Neural cell (in vitro differentiated cells): ENCODE results near the gene BNIP5. TPM values are rescaled to one million over a fixed set of nuclear protein-coding genes. Genes with fewer than 3 reads are reported as not detected.

Experiments
- H2AFZ ChIP-seq: fragments of 200-600, 300-800 bp; sonication (generic), shearing (Covaris generic); 2 replicates; pipeline ENCODE4 v1.6.0; 2014; ENCODE audit warnings: low read depth, mild to moderate bottlenecking, antibody characterized with exemption, low read length, moderate library complexity
- H3F3A ChIP-seq: fragments of 200-600 bp; shearing (Covaris generic); 2 replicates; pipeline ENCODE4 v1.6.1; 2016; ENCODE audit warnings: mild to moderate bottlenecking, moderate library complexity, mixed read lengths, antibody characterized with exemption, low read length; ENCODE audit not compliant: insufficient read depth, poor library complexity, severe bottlenecking
- H3K27ac ChIP-seq: fragments of 200-600, 300-800 bp; sonication (generic), shearing (Covaris generic); 2 replicates; pipeline ENCODE4 v1.5.1; 2014; ENCODE audit warnings: mild to moderate bottlenecking, low read length, moderate library complexity
- H3K27me3 ChIP-seq: fragments of 300-800, 200-600 bp; sonication (generic), shearing (Covaris generic); 2 replicates; pipeline ENCODE4 v1.6.0; 2014; ENCODE audit warnings: mild to moderate bottlenecking, low read depth, low read length, moderate library complexity; ENCODE audit not compliant: insufficient read depth
- H3K36me3 ChIP-seq: fragments of 300-800, 200-600 bp; sonication (generic), shearing (Covaris generic); 2 replicates; pipeline ENCODE4 v1.5.1; 2014; ENCODE audit warnings: mild to moderate bottlenecking, antibody characterized with exemption, low read length, moderate library complexity; ENCODE audit not compliant: insufficient read depth
- H3K4me2 ChIP-seq: fragments of 300-800, 200-600 bp; sonication (generic), shearing (Covaris generic); 2 replicates; pipeline ENCODE4 v1.6.0; 2014; ENCODE audit warnings: mild to moderate bottlenecking, low read length
- H3K4me3 ChIP-seq: fragments of 300-800, 200-600 bp; sonication (generic), shearing (Covaris generic); 2 replicates; pipeline ENCODE4 v1.5.1; 2014; ENCODE audit warnings: mild to moderate bottlenecking, low read length, moderate library complexity
- H3K79me2 ChIP-seq: fragments of 200-600 bp; shearing (Covaris generic); replicated peaks from 2 replicates; pipeline ENCODE4 v1.6.0; 2014; ENCODE audit warnings: mild to moderate bottlenecking, low read length, moderate library complexity; ENCODE audit not compliant: insufficient read depth
- H3K9ac ChIP-seq: fragments of 300-800, 200-600 bp; sonication (generic), shearing (Covaris generic); 2 replicates; pipeline ENCODE4 v1.6.1; 2016; ENCODE audit warnings: mild to moderate bottlenecking, low read length, mixed read lengths
- H3K9me2 ChIP-seq: fragments of 200-600 bp; shearing (Covaris generic); 2 replicates; pipeline ENCODE4 v1.6.1; 2016; ENCODE audit warnings: mild to moderate bottlenecking, low read length, mixed read lengths; ENCODE audit not compliant: insufficient read depth
- H3K9me3 ChIP-seq: fragments of 200-600, 300-800 bp; sonication (generic), shearing (Covaris generic); 2 replicates; pipeline ENCODE4 v1.6.1; 2016; ENCODE audit warnings: mild to moderate bottlenecking, mixed run types, low read length, moderate library complexity, mixed read lengths
- H4K20me1 ChIP-seq: fragments of 200-600 bp; shearing (Covaris generic); 2 replicates; pipeline ENCODE4 v1.6.1; 2016; ENCODE audit warnings: mild to moderate bottlenecking, mixed run types; ENCODE audit not compliant: insufficient read depth
- EP300 ChIP-seq: fragments of 450-650 bp; conservative IDR thresholded peaks from 2 replicates; pipeline ENCODE4 v1.6.1; 2014; ENCODE audit warnings: antibody characterized with exemption, mild to moderate bottlenecking, moderate library complexity; ENCODE audit not compliant: poor library complexity, severe bottlenecking
- EZH2 ChIP-seq: fragments of 200-600, 300-800 bp; shearing (Covaris generic), sonication (generic); IDR thresholded peaks from 2 replicates; pipeline ENCODE4 v1.6.1; 2014; ENCODE audit warnings: antibody characterized with exemption, low read length, borderline replicate concordance, mild to moderate bottlenecking; ENCODE audit not compliant: insufficient read depth, poor library complexity, severe bottlenecking
- MXI1 ChIP-seq: fragments of 450-650 bp; conservative IDR thresholded peaks from 2 replicates; pipeline ENCODE4 v1.6.1; 2014; ENCODE audit warnings: antibody characterized with exemption, mild to moderate bottlenecking; ENCODE audit not compliant: poor library complexity, severe bottlenecking
- POLR2AphosphoS5 ChIP-seq: IDR thresholded peaks from 2 replicates; pipeline ENCODE4 v1.6.1; 2012
- RAD21 ChIP-seq: fragments of 450-650 bp; conservative IDR thresholded peaks from 2 replicates; pipeline ENCODE4 v1.6.1; 2014; ENCODE audit warnings: antibody characterized with exemption, mild to moderate bottlenecking, moderate library complexity
- SMC3 ChIP-seq: fragments of 450-650 bp; conservative IDR thresholded peaks from 2 replicates; pipeline ENCODE4 v1.6.1; 2014; ENCODE audit warnings: antibody characterized with exemption, mild to moderate bottlenecking, moderate library complexity; ENCODE audit not compliant: poor library complexity
- TAF1 ChIP-seq: IDR thresholded peaks from 2 replicates; pipeline ENCODE4 v1.6.1; 2012; ENCODE audit warnings: low read depth
- polyA plus RNA-seq: library from polyadenylated mRNA; depleted of rRNA; stranded (reverse); fragments of >200 nt; gene quantifications from 2 replicates; pipeline ENCODE4 v1.2.3, GENCODE V29; 2014
- TF ChIP-seq, protein P1 (sequence below): fragments of 450-650 bp; IDR thresholded peaks from 2 replicates; pipeline ENCODE4 v1.5.1; 2014; ENCODE audit warnings: antibody characterized with exemption, mild to moderate bottlenecking, moderate library complexity; ENCODE audit not compliant: poor library complexity, severe bottlenecking
- TF ChIP-seq, protein P2 (sequence below): IDR thresholded peaks from 2 replicates; pipeline ENCODE4 v1.6.1; 2012; ENCODE audit warnings: borderline replicate concordance

BNIP5 gene
- polyA plus RNA-seq, 1 donor from 2014 or later, result not detected

DNA sequence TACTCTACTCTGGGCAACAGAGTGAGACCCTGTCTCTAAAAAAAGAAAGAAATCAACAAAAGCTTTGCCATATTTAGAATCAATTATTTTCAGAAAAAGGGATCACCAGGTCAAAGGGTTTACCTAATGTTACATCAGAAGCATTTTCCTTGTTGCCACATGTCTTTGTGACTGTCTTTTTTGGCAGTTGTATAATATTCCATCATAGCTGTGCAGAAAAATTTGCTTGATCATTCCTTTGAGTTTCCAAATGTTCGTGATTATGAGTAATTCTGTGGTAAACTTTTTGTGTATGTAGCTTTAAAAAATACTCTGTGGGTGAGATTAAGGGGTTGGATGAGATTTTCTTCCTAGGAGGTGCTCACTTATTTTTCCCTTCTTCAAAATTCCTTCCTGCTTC is 40.4 kb downstream of the BNIP5 start:
- H3K9me3 ChIP-seq, result no peaks in the 10 kb centered on the region
- H3K9me2 ChIP-seq, result no peaks in the 10 kb centered on the region
- H2AFZ ChIP-seq, result no peak overlapping the region
- no peak overlapping the region for H3K9ac ChIP-seq
- H3K4me3 ChIP-seq, result no peak overlapping the region
- no peak overlapping the region for H3K27ac ChIP-seq
- H3K79me2 ChIP-seq, result no peaks in the 10 kb centered on the region
- no peaks in the 10 kb centered on the region for H3F3A ChIP-seq
- H3K27me3 ChIP-seq, result no peaks in the 10 kb centered on the region
- H3K4me2 ChIP-seq, result no peak overlapping the region
- H3K36me3 ChIP-seq, result no peaks in the 10 kb centered on the region
- no peaks in the 10 kb centered on the region for H4K20me1 ChIP-seq
- TF ChIP-seq EP300 (no peak), SMC3 (no peak), POLR2AphosphoS5 (no peak), MXI1 (no peak), TAF1 (no peak), EZH2 (no peak), RAD21 (no peak)
- TF ChIP-seq, protein P1, sequence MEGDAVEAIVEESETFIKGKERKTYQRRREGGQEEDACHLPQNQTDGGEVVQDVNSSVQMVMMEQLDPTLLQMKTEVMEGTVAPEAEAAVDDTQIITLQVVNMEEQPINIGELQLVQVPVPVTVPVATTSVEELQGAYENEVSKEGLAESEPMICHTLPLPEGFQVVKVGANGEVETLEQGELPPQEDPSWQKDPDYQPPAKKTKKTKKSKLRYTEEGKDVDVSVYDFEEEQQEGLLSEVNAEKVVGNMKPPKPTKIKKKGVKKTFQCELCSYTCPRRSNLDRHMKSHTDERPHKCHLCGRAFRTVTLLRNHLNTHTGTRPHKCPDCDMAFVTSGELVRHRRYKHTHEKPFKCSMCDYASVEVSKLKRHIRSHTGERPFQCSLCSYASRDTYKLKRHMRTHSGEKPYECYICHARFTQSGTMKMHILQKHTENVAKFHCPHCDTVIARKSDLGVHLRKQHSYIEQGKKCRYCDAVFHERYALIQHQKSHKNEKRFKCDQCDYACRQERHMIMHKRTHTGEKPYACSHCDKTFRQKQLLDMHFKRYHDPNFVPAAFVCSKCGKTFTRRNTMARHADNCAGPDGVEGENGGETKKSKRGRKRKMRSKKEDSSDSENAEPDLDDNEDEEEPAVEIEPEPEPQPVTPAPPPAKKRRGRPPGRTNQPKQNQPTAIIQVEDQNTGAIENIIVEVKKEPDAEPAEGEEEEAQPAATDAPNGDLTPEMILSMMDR, result no peak
- TF ChIP-seq, protein P2, sequence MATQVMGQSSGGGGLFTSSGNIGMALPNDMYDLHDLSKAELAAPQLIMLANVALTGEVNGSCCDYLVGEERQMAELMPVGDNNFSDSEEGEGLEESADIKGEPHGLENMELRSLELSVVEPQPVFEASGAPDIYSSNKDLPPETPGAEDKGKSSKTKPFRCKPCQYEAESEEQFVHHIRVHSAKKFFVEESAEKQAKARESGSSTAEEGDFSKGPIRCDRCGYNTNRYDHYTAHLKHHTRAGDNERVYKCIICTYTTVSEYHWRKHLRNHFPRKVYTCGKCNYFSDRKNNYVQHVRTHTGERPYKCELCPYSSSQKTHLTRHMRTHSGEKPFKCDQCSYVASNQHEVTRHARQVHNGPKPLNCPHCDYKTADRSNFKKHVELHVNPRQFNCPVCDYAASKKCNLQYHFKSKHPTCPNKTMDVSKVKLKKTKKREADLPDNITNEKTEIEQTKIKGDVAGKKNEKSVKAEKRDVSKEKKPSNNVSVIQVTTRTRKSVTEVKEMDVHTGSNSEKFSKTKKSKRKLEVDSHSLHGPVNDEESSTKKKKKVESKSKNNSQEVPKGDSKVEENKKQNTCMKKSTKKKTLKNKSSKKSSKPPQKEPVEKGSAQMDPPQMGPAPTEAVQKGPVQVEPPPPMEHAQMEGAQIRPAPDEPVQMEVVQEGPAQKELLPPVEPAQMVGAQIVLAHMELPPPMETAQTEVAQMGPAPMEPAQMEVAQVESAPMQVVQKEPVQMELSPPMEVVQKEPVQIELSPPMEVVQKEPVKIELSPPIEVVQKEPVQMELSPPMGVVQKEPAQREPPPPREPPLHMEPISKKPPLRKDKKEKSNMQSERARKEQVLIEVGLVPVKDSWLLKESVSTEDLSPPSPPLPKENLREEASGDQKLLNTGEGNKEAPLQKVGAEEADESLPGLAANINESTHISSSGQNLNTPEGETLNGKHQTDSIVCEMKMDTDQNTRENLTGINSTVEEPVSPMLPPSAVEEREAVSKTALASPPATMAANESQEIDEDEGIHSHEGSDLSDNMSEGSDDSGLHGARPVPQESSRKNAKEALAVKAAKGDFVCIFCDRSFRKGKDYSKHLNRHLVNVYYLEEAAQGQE, result no peak

DNA sequence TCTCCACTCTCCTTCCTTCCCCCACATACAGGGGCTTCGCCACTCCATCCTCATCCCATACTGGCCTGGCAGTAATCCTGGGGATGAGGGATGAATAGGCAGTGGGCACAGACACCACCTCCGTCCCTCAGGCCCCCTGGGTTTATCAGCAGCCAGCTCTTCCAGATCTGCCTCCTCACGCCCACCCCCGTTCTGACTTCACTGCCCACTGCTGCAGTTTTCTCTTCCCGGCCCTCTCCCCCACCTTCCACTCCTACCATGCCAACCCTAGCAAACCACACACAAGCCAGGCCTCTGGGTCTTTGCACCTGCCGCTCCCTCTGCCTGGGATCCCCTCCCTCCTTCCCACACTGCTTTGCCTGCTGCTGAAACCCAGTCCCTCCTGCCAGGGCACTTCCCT is 44.5 kb downstream of the BNIP5 start:
- Histone ChIP-seq H2AFZ (no peak overlapping the region), H3K4me2 (no peak overlapping the region), H3F3A (no peaks in the 10 kb centered on the region), H3K79me2 (no peaks in the 10 kb centered on the region), H3K9me3 (no peaks in the 10 kb centered on the region), H4K20me1 (no peaks in the 10 kb centered on the region), H3K4me3 (no peak overlapping the region), H3K27me3 (no peaks in the 10 kb centered on the region), H3K9me2 (no peaks in the 10 kb centered on the region), H3K9ac (no peak overlapping the region), H3K27ac (no peak overlapping the region), H3K36me3 (no peaks in the 10 kb centered on the region)
- TF ChIP-seq, protein P1, result no peak
- no peak for TF ChIP-seq EZH2
- no peak for TF ChIP-seq RAD21
- TF ChIP-seq SMC3, result no peak
- TF ChIP-seq MXI1, result no peak
- TF ChIP-seq, protein P2, result no peak
- no peak for TF ChIP-seq EP300
